ENCODE data around the gene INO80.

The INO80 gene

GRCh38 chr15:41043276-41043951, 72.7 kb downstream of the INO80 start:
- DNase-seq (ENCODE audit: low read depth in 1 of 2, low spot score in 1 of 2) = no peak

- DNase-seq (ENCODE audit: low read depth in 1 of 2, low spot score in 1 of 2) = no peak
These were observed 73.2 kb downstream of the INO80 start for GRCh38 chr15:41042851-41043250.

DNA sequence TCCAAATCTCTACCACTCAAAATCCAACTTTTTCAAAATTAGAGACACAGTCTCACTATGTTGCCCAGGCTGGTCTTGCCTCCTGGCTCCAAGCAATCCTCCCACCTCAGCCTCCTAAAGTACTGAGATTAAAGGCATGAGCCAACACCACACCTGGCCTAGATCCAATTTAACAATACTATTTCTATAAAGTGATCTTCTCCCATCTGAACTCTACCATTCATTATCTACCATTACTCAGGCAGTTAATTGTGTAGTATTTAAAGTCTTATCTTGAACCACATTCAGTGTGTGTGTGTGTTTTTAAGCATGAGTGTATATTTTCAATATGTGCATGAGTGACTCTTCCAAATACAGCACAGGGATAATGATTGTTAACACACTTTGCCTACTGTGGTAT, 77.0 kb downstream of the INO80 start:
- DNase-seq (ENCODE audit: low read depth in 1 of 2, low spot score in 1 of 2) = no peak

DNA sequence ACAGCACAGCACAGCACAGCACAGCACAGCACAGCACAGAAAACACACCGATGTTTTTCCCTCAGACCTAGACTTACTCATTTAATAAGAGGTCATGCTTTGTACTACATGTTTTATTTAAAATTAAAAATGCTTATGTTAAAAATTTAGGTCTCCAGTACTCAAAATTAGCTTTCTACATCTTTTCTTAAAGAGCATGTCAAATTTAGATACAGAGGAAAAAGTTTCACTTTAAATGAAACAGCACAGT, 84.1 kb downstream of the INO80 start:
- no peak for DNase-seq (ENCODE audit: low read depth in 1 of 2, low spot score in 1 of 2)

DNA sequence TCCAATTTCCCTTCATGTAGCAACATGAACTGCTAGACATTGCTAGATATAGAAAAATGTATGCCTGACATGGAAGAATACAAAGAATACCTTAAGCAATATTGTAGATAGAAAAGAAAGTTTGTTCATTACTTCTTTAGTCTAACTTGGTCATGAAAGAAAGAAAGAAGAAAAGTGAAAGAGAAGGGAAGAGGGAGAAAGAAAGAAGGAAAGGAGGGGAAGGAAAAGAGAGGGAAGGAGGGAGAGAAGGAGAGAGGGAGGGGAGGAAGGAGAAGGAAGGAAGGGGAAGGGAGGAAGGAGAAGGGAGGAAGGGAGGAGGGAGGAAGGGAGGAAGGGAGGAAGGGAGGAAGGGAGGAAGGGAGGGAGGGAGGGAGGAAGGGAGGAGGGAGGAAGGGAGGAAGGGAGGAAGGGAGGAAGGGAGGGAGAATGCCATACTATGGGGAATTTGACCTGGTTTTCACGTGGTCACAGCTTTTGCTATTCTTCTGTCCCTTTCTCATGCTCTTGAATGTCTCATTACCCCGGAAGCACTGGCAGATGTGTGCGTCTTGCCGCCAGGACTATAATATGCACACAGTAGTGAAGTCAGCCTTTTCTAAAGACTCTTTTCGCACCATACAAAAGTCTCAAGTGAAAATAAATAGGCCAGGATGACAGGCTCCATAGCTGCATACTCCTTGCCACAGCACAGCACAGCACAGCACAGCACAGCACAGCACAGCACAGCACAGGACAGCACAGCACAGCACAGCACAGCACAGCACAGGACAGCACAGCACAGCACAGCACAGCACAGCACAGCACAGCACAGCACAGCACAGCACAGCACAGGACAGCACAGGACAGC, 84.6 kb downstream of the INO80 start:
- no peak for DNase-seq (ENCODE audit: low read depth in 1 of 2, low spot score in 1 of 2)

DNA sequence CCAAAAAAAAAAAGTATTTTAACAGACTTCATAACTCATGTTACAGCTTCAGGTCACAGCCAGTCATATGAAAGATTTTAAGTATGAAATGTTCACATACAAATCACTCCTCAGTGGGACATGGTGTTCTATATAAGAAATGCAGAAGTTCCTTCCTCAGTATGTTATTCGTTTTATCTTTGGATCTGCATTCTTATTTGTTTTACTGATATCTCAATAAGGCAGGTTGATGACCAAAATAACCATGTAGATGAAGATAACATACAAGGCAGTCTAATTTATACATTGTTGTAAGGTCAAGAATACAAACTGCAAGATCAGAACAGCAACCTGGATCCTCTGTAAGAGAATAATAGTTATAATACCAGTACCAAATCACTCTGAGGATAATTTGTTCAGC, 87.2 kb downstream of the INO80 start:
- no peak for DNase-seq (ENCODE audit: low read depth in 1 of 2, low spot score in 1 of 2)

GRCh38 chr15:41025393-41025792, 90.7 kb downstream of the INO80 start:
- DNase-seq (ENCODE audit: low read depth in 1 of 2, low spot score in 1 of 2) = no peak

DNA sequence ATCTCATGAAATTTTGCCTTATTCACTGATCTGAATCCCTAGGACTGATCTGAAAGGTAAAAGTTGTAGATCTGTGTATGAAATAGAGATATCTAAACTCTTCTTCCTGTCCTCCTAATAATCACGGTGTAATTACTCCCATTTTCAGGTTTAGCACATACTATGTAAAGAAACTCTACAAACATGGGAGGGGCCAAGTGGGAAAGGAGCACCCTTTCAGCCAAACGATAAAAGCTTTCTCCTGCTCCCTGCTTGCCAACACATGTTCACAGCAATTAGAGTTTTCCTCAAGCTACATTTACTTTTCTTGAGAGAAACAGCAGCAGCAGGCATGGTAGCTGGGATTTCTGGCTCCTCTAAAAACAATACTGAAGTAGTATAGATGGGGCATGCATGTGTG, 91.2 kb downstream of the INO80 start:
- no peak for DNase-seq (ENCODE audit: low read depth in 1 of 2, low spot score in 1 of 2)

DNA sequence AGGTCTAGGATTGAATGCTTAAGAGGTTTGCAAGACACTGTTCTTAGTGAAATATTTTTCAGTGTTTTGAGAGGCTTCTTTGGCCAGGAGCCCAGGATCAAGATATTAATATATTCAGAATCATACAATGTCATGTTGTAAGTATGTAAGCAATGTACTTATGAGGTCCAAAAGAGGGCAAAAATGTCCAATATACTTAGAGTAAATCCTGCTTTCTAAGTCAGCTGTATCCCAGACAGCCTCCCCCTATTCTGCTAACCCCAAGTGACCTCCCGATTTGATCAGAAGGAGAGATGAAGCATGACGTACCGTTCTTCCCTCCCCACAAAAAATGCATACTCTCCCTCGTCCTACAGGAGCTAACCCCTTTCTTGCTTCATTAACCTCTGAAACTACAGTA, 91.9 kb downstream of the INO80 start:
- DNase-seq (ENCODE audit: low read depth in 1 of 2, low spot score in 1 of 2) = no peak

- peak in 1 of 2 donors; percentile 6 for DNase-seq (ENCODE audit: low read depth in 1 of 2, low spot score in 1 of 2)
These were observed 93.5 kb downstream of the INO80 start for GRCh38 chr15:41022487-41023090.

- DNase-seq (ENCODE audit: low read depth in 1 of 2, low spot score in 1 of 2) = no peak
These were observed 95.3 kb downstream of the INO80 start for GRCh38 chr15:41020829-41021228.

DNA sequence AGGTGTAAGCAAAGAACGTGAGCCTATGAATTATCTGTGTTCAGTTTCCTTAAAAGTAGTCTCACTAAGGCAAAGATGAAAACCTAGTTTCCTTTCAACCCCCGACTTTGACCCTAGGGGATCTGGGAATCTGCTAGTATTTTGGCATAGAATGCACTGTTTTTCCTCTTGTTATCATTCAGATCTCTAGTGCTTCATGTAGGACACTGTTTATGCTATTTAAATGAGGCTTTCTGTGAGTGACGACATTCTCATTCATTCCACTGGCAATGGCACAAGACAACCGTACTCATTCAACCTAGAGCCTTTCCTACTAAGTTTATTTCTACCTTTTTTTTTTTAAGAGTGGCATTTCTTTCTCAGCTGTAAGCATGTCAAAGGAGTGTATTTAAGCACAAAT, 95.8 kb downstream of the INO80 start:
- DNase-seq (ENCODE audit: low read depth in 1 of 2, low spot score in 1 of 2) = no peak

- no peak for DNase-seq (ENCODE audit: low read depth in 1 of 2, low spot score in 1 of 2)
These were observed 96.9 kb downstream of the INO80 start for GRCh38 chr15:41019174-41019573.

DNA sequence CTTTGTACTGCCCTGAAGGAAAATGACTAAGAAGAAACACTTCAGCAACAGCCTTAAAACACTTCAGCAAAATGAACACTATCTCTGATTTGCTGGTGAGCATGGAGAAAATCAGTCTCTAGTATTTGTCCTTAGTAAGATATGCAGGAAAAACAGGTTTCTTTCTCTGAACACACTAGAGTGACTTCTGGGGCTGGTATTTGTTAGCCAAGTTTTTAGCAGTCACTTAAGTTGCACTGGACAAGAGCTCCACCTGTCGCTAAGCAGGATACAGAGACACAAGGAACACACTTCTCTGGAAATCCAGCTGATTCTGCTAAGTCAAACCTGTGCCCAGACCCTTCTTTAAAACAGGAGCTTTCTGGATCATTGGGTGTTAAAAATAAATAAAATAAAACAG, 97.5 kb downstream of the INO80 start:
- DNase-seq (ENCODE audit: low read depth in 1 of 2, low spot score in 1 of 2) = no peak

DNA sequence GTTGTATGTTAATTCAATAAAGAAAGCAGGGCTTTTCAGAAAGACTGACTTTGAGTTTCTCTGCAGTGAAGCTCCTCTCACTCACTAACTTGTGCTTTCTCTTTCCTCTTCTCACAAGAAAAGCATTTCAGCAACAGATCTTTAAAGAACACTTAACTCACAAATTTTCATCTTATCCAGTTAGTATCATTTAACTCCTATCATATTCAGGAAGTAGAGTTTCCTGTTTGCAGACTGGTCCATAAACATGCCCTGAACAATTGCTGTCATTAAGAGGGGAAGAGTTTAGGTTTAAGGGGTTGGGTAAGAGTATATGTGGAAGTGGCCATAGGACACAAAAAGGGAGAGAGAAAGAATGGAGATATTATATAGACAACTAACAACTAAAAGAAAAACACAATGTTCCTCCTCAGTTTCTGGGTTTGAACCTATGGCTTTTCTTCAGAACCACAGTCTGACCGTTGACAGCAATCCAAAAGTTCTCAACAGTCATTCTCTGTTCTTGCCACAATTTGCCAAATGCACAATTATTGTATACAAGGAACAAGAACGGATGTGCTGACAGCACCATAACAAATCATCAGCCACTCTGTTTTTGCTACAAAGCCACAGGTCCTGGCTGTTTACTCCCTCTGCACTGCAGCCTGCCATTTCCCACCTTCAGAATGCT, 98.9 kb downstream of the INO80 start:
- DNase-seq (ENCODE audit: low read depth in 1 of 2, low spot score in 1 of 2) = no peak

GRCh38 chr15:41013691-41014414, 102.2 kb downstream of the INO80 start:
- no peak for DNase-seq (ENCODE audit: low read depth in 1 of 2, low spot score in 1 of 2)

DNA sequence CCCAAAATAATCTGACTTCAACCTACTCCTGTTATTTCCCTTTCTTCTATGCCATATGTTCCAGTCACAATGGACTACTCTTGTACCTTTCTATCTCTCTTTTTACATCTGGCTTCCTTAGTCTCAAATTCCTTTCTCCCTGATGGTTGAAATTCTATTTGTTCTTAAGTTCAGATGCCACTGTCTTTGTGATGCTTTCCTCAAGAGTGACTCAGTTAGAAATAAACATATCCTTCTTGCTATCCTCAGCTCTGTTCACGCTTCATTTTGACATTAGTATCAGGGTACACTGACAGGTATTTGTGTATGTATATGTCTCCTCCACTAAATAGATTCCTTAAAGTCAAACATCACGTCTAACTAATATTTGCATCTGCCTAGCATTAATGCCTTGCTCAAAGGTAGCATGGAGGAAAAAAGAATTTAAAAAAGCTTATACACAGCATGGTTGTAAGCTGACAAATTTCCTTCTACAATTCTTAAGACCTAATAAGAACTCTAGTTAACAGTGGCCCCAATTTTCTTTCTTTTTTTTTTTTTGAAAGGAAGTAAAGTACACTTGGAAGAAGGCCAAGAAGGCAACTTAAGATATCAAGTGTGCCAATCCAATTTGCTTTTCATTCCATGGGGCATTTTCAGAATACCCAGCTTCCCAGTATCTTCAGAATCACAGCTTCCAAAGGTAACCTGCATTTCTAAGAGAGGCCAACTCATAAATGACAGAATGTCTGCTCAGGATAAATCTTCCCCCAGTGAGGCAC, 104.8 kb downstream of the INO80 start:
- DNase-seq (ENCODE audit: low read depth in 1 of 2, low spot score in 1 of 2) = no peak

GRCh38 chr15:41010345-41010744, 105.7 kb downstream of the INO80 start:
- DNase-seq (ENCODE audit: low read depth in 1 of 2, low spot score in 1 of 2) = no peak

DNA sequence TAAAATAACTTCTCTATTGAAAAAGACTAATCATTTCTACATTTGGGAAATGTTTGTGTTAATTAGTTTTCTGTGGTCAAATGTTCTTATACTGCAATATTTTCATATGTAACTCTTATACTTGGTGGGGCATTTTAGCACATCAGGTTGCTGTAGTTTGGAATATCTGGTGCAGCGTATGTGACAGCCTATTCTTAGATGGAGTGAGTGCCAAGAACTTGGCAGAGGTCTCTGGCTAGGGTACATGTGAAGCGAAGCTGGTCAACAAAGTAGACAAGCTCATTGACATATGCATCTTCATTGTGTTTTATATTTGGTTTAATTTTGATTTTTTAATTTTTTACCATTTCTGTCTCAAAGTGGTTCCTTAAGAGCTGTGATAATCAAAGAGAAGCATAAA, 109.6 kb downstream of the INO80 start:
- no peak for DNase-seq (ENCODE audit: low read depth in 1 of 2, low spot score in 1 of 2)

DNA sequence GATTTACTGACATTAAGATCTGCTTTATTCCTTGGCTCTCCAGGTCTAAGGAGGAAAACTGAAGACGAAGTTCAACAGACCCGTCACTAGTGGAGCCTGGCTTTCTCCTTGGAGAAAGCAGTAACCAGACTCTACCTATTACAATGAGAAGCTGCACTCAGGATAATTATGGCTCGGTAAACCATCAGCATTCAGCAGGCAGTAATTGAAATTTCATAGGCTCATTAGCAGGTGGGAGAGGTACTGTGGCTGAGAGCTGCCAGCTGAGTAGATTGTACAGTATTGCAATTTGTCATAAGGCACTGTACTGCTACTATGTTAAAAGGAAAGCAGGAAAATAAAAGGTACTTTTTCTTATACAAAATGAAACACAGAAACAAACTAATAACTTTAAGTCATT, 111.6 kb downstream of the INO80 start:
- no peak for DNase-seq (ENCODE audit: low read depth in 1 of 2, low spot score in 1 of 2)
